ENCODE data around the gene PDE10A.

DNA sequence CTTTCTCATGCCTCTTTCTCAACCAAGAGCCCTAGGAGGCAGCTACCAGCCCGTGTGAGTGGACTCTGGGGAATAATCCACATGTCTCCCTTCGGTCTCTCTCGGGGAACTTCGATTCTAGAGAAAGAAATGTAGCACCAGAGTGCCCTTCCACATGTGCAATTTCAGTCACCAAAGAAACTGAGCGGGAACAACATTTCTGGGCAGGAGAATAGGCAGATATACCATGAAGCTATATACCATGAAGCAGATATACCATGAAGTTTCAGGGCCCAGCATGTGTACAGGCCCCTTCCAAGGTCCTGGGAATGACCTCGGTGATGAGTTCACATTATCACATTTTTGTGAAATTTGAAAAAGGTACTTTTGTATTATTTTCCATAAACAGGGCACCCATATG is 60.8 kb downstream of the PDE10A start:
- TF ChIP-seq, protein P1, sequence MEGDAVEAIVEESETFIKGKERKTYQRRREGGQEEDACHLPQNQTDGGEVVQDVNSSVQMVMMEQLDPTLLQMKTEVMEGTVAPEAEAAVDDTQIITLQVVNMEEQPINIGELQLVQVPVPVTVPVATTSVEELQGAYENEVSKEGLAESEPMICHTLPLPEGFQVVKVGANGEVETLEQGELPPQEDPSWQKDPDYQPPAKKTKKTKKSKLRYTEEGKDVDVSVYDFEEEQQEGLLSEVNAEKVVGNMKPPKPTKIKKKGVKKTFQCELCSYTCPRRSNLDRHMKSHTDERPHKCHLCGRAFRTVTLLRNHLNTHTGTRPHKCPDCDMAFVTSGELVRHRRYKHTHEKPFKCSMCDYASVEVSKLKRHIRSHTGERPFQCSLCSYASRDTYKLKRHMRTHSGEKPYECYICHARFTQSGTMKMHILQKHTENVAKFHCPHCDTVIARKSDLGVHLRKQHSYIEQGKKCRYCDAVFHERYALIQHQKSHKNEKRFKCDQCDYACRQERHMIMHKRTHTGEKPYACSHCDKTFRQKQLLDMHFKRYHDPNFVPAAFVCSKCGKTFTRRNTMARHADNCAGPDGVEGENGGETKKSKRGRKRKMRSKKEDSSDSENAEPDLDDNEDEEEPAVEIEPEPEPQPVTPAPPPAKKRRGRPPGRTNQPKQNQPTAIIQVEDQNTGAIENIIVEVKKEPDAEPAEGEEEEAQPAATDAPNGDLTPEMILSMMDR (IDR thresholded peaks at IDR 0.05), result no peak
- TF ChIP-seq POLR2A (IDR thresholded peaks at IDR 0.05; ENCODE audit: low read depth) (no peak), EP300 (IDR thresholded peaks at IDR 0.05) (no peak), POLR2AphosphoS5 (IDR thresholded peaks at IDR 0.05) (no peak)

Data from esophagus muscularis mucosa (tissue), 4 donors.